Mucosa of descending colon (tissue), 3 donors: Measurements from ENCODE around the gene CTSW. TPM values are rescaled to one million over a fixed set of nuclear protein-coding genes. Genes with fewer than 3 reads are reported as not detected.

Experiments used
- ATAC-seq: fragments of 200-7000 bp; cut with Tn5 transposase; one replicate; pipeline ENCODE4 v1.9.1; 2020; ENCODE audit warnings: mild to moderate bottlenecking, moderate library complexity
- DNase-seq, 3 donors: peaks; one replicate each; pipeline ENCODE4 v3.0.0-alpha.2; 2020
- H3K36me3 ChIP-seq: fragments of 200-600 bp; one replicate; pipeline ENCODE4 v1.8.0; 2021; ENCODE audit warnings: low read depth, mild to moderate bottlenecking
- H3K4me1 ChIP-seq: fragments of 200-600 bp; one replicate; pipeline ENCODE4 v1.8.0; 2021; ENCODE audit warnings: low read depth, mild to moderate bottlenecking
- H3K4me3 ChIP-seq: fragments of 200-600 bp; one replicate; pipeline ENCODE4 v1.8.0; 2021; ENCODE audit warnings: mild to moderate bottlenecking
- H3K9me3 ChIP-seq: fragments of 200-600 bp; one replicate; pipeline ENCODE4 v1.8.0; 2021; ENCODE audit warnings: mild to moderate bottlenecking
- intact Hi-C, 2 donors: fragments of 100-400 bp; cut with DNase I in 1 of 2; cut with micrococcal nuclease in 1 of 2; formaldehyde crosslinking; loops; one replicate each; pipeline versions ENCODE4 v1.11.0 to v1.11.1; 2022; cut with DNase I, micrococcal nuclease
- total RNA-seq, 3 donors: library from RNA; stranded (reverse); fragmentation: NEBNext Ultra II Directional in 2 of 3; extraction: Animal tissue kit (Norgen Biotek cat#: 25700) in 2 of 3; gene quantifications; one replicate each; pipeline versions ENCODE4 v1.2.1 to v1.2.4, GENCODE V29; 2021 to 2023
- TF ChIP-seq, protein P1 (sequence below): fragments of 200-600 bp; IDR thresholded peaks from one replicate; pipeline ENCODE4 v1.8.0; 2022; ENCODE audit warnings: antibody characterized with exemption, mild to moderate bottlenecking
- donor health status: DM: no; HTN: no; CAD: no; lungs with moderate emphysema.
- donor health status: DM: no; HTN: no; CAD: no.
- donor health status: DM: no; HTN: yes; CAD: no.

CTSW gene
- total RNA-seq, 3 donors from 2014 or later = 1.2 to 3.2 (median 2.8) TPM

- TF ChIP-seq, protein P1, sequence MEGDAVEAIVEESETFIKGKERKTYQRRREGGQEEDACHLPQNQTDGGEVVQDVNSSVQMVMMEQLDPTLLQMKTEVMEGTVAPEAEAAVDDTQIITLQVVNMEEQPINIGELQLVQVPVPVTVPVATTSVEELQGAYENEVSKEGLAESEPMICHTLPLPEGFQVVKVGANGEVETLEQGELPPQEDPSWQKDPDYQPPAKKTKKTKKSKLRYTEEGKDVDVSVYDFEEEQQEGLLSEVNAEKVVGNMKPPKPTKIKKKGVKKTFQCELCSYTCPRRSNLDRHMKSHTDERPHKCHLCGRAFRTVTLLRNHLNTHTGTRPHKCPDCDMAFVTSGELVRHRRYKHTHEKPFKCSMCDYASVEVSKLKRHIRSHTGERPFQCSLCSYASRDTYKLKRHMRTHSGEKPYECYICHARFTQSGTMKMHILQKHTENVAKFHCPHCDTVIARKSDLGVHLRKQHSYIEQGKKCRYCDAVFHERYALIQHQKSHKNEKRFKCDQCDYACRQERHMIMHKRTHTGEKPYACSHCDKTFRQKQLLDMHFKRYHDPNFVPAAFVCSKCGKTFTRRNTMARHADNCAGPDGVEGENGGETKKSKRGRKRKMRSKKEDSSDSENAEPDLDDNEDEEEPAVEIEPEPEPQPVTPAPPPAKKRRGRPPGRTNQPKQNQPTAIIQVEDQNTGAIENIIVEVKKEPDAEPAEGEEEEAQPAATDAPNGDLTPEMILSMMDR = no peak
- Histone ChIP-seq H3K4me1 (peaks cover 7% of the 10 kb centered on the region), H3K36me3 (peaks cover 4% of the 10 kb centered on the region), H3K4me3 (no peak overlapping the region), H3K9me3 (no peaks in the 10 kb centered on the region)
- ATAC-seq = no peak
- no peak for DNase-seq
- intact Hi-C loops = no loop called here
These were observed 10.7 kb upstream of the CTSW start for GRCh38 chr11:65868907-65869306.

- Histone ChIP-seq H3K4me3 (no peak overlapping the region), H3K4me1 (peaks cover 10% of the 10 kb centered on the region), H3K36me3 (peaks cover 4% of the 10 kb centered on the region), H3K9me3 (no peaks in the 10 kb centered on the region)
- ATAC-seq = no peak
- intact Hi-C loops = no loop called here
- DNase-seq = peak in 1 of 3 donors; percentile 43
- TF ChIP-seq, protein P1 = no peak
These were observed 9.9 kb upstream of the CTSW start for GRCh38 chr11:65869643-65870306.

DNA sequence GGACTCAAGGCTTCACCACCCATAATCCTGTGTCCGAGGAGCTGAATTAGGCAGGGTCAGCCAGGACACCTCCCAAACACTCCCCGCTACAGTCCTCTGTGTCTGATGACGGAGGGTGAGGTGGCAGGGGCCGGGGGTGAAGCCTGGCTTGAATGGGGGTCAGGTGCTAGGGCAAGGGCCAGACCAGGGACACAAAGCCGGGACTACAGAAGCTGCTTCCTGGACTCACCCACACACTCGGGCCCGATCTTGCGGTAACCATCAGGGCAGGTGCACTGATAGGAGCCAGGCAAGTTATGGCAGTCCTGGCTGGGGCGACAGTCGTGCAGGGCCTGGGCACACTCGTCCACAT, 9.4 kb upstream of the CTSW start:
- TF ChIP-seq, protein P1 = no peak
- Histone ChIP-seq H3K4me1 (peaks cover 10% of the 10 kb centered on the region), H3K4me3 (no peak overlapping the region), H3K9me3 (no peaks in the 10 kb centered on the region), H3K36me3 (peaks cover 4% of the 10 kb centered on the region)
- DNase-seq (no peak), ATAC-seq (no peak)
- intact Hi-C loops = no loop called here

- TF ChIP-seq, protein P1 = no peak
- no peaks in the 10 kb centered on the region for H3K9me3 ChIP-seq
- H3K4me3 ChIP-seq = no peak overlapping the region
- H3K4me1 ChIP-seq = peaks cover 10% of the 10 kb centered on the region
- peaks cover 4% of the 10 kb centered on the region for H3K36me3 ChIP-seq
- ATAC-seq (no peak), DNase-seq (peak in 2 of 3 donors; percentile 28 to 58)
- intact Hi-C loops = no loop called here
These were observed 8.6 kb upstream of the CTSW start for GRCh38 chr11:65870706-65871681.

DNA sequence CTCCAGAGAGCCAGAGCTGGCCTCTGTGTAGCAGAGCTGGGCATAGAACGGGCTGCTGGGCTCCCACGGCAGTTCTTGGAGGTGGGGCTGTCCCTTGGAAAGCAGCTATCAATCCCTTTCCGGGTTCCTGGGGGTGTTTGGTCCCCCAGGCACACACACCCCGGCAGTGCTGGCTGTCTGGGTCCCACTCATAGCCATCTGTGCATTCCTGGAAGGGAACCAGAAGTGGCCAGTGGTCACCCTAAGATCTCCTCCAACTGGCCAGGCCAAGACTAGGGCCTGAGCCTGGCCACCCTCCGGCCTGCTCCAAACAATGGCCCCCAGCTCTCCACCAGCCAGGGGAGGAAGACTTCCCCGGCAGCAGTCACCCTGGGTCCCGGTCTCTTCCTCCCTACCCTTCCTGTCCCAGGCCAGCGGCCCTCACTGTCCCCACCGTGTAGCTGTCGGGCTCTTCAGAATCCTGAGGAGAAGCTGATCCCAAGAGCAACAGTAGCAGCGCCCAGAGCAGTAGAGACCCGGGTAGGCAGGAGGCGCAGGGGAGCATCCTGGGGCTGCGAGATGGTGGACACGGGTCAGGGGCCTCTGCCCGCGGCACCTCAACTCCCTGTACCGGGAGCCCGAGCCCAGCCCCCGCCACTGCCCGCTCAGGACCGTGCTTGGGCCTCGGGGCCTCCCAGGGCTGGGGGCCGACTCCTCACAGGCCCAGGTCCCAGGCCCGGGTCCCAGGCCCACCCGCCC, 7.7 kb upstream of the CTSW start:
- Histone ChIP-seq H3K9me3 (no peaks in the 10 kb centered on the region), H3K4me3 (no peak overlapping the region), H3K36me3 (peaks cover 4% of the 10 kb centered on the region), H3K4me1 (peaks cover 10% of the 10 kb centered on the region)
- DNase-seq (peak in 2 of 3 donors; percentile 54 to 58), ATAC-seq (no peak)
- intact Hi-C loops = no loop called here
- TF ChIP-seq, protein P1 = no peak
